PC-3 (cell line): Measurements from ENCODE around the gene ZDHHC5. TPM values are rescaled to one million over a fixed set of nuclear protein-coding genes. Genes with fewer than 3 reads are reported as not detected.
"Not testable (repeated sequence)": the region's sequence is repeated elsewhere in the genome, so short reads cannot be mapped to it uniquely, and the experiment has no call there.

Source experiments
- ATAC-seq: fragments of 200-7000 bp; cut with Tn5 transposase; 2 replicates; pipeline ENCODE4 v1.9.1; 2020; ENCODE audit warnings: mild to moderate bottlenecking, moderate library complexity
- BruUV-seq: library from RNA; stranded (reverse); fragments of 400-500 nt; replicated peaks from 2 replicates; lab custom pipeline; 2021; lab: Mats Ljungman, UMichigan
- CTCF ChIA-PET: fragments of 300-600 bp; sonication (Branson Sonifier 250); formaldehyde crosslinking; loops from one replicate; lab custom pipeline; 2022; ENCODE audit warnings: antibody characterized with exemption; lab: Charles Lee
- POLR2A ChIA-PET: fragments of 300-600 bp; sonication (Branson Sonifier 250); formaldehyde crosslinking; loops from one replicate; lab custom pipeline; 2022; ENCODE audit warnings: antibody characterized with exemption; ENCODE audit not compliant: unreplicated experiment; lab: Charles Lee
- DNase-seq: peaks from one replicate; pipeline ENCODE4 v3.0.0-alpha.2; 2015
- H2AFZ ChIP-seq: fragments of 300-600 bp; sonication (generic); 2 replicates; pipeline ENCODE4 v1.6.0; 2016; ENCODE audit warnings: antibody characterized with exemption, low read length
- H3F3A ChIP-seq: fragments of 300-600 bp; sonication (generic); one replicate; pipeline ENCODE4 v1.6.0; 2017; ENCODE audit warnings: antibody characterized with exemption, low read length, control low read depth, mild to moderate bottlenecking; ENCODE audit not compliant: unreplicated experiment
- H3K27ac ChIP-seq: fragments of 300-600 bp; sonication (generic); 2 replicates; pipeline ENCODE4 v1.5.1; 2016; ENCODE audit warnings: mild to moderate bottlenecking, low read length
- H3K27me3 ChIP-seq: fragments of 300-600 bp; sonication (generic); 2 replicates; pipeline ENCODE4 v1.6.1; 2016; ENCODE audit warnings: low read length, mixed read lengths
- H3K36me3 ChIP-seq: fragments of 300-600 bp; sonication (generic); 2 replicates; pipeline ENCODE4 v1.6.1; 2016; ENCODE audit warnings: low read depth, mixed run types, low read length, mixed read lengths
- H3K4me1 ChIP-seq: fragments of 300-600 bp; sonication (generic); 2 replicates; pipeline ENCODE4 v1.5.1; 2016; ENCODE audit warnings: low read length; ENCODE audit not compliant: insufficient read depth
- H3K4me2 ChIP-seq: fragments of 300-600 bp; sonication (generic); 2 replicates; pipeline ENCODE4 v1.6.0; 2016; ENCODE audit warnings: low read length
- H3K4me3 ChIP-seq: fragments of 300-600 bp; sonication (generic); 2 replicates; pipeline ENCODE4 v1.5.1; 2016; ENCODE audit warnings: mild to moderate bottlenecking, low read length, mixed read lengths
- H3K79me2 ChIP-seq: fragments of 300-600 bp; sonication (generic); 2 replicates; pipeline ENCODE4 v1.6.1; 2017; ENCODE audit warnings: low read length, mixed read lengths
- H3K9ac ChIP-seq: fragments of 300-600 bp; sonication (generic); 2 replicates; pipeline ENCODE4 v1.6.0; 2016; ENCODE audit warnings: mild to moderate bottlenecking, low read length
- H3K9me2 ChIP-seq: fragments of 300-600 bp; sonication (generic); replicated peaks from 2 replicates; pipeline ENCODE4 v1.6.1; 2016; ENCODE audit warnings: mixed run types, low read length, mixed read lengths
- H3K9me3 ChIP-seq: fragments of 300-600 bp; sonication (generic); 2 replicates; pipeline ENCODE4 v1.6.1; 2016; ENCODE audit warnings: low read length, mixed read lengths
- H4K20me1 ChIP-seq: fragments of 300-600 bp; sonication (generic); 2 replicates; pipeline ENCODE4 v1.6.1; 2016; ENCODE audit warnings: low read length, mixed read lengths
- CTCF ChIP-seq: fragments of 300-600 bp; sonication (generic); conservative IDR thresholded peaks from 2 replicates; pipeline ENCODE4 v1.5.1; 2017; ENCODE audit warnings: antibody characterized with exemption, low read depth, mild to moderate bottlenecking, low read length
- EZH2 ChIP-seq: fragments of 300-600 bp; sonication (generic); IDR thresholded peaks from one replicate; pipeline ENCODE4 v1.6.1; 2017; ENCODE audit warnings: antibody characterized with exemption, mild to moderate bottlenecking, low read length; ENCODE audit not compliant: unreplicated experiment
- EZH2phosphoT487 ChIP-seq: fragments of 300-600 bp; sonication (generic); IDR thresholded peaks from 2 replicates; pipeline ENCODE4 v1.6.1; 2018; ENCODE audit warnings: mild to moderate bottlenecking, antibody characterized with exemption, low read length, borderline replicate concordance
- intact Hi-C: fragments of 100-400 bp; cut with micrococcal nuclease; formaldehyde crosslinking; loops from 2 replicates; pipeline ENCODE4 v1.9.0; 2023
- total RNA-seq: library from RNA; depleted of rRNA; stranded (reverse); fragments of >200 nt; gene quantifications from 2 replicates; pipeline ENCODE4 v1.2.3, GENCODE V29; 2014

Gene ZDHHC5
- total RNA-seq, 1 experiment from 2014 or later = 86.7 TPM

- POLR2A ChIA-PET = no interaction called here
Measured at GRCh38 chr11:57650739-57651090, 17.2 kb upstream of the ZDHHC5 start.

GRCh38 chr11:57651408-57651807, 16.5 kb upstream of the ZDHHC5 start:
- peaks cover 17% of the 10 kb centered on the region for H3K4me1 ChIP-seq
- CTCF ChIA-PET = no interaction called here
- no peak for TF ChIP-seq EZH2phosphoT487
- TF ChIP-seq CTCF = no peak
- TF ChIP-seq EZH2 = no peak

More at GRCh38 chr11:57650739-57651090, 17.2 kb upstream of the ZDHHC5 start:
- H3K4me2 ChIP-seq = no peak overlapping the region
- H3F3A ChIP-seq = no peaks in the 10 kb centered on the region
- H3K27ac ChIP-seq = no peak overlapping the region
- H3K27me3 ChIP-seq = peaks cover 29% of the 10 kb centered on the region
- CTCF ChIA-PET = no interaction called here
- no TSS peak for BruUV-seq
- no peak overlapping the region for H3K4me3 ChIP-seq
- intact Hi-C loops = no loop called here
- no peaks in the 10 kb centered on the region for H3K36me3 ChIP-seq
- no peaks in the 10 kb centered on the region for H4K20me1 ChIP-seq
- H3K9me3 ChIP-seq = no peaks in the 10 kb centered on the region
- H3K4me1 ChIP-seq = peaks cover 17% of the 10 kb centered on the region
- ATAC-seq (no peak), DNase-seq (no peak)
- H3K9me2 ChIP-seq = no peaks in the 10 kb centered on the region
- TF ChIP-seq EZH2 (no peak), EZH2phosphoT487 (no peak), CTCF (no peak)
- no peaks in the 10 kb centered on the region for H3K79me2 ChIP-seq
- no peak overlapping the region for H3K9ac ChIP-seq
- no peak overlapping the region for H2AFZ ChIP-seq

GRCh38 chr11:57652230-57652629, 15.7 kb upstream of the ZDHHC5 start:
- H3K9ac ChIP-seq, H3K9me3 ChIP-seq, intact Hi-C loops, POLR2A ChIA-PET, ATAC-seq, H3K9me2 ChIP-seq, H3K36me3 ChIP-seq, H3K4me2 ChIP-seq, H4K20me1 ChIP-seq, BruUV-seq, H3K27ac ChIP-seq, H3K4me3 ChIP-seq, H3K79me2 ChIP-seq, DNase-seq, CTCF ChIA-PET, H2AFZ ChIP-seq, H3F3A ChIP-seq: not testable (repeated sequence)
- Histone ChIP-seq H3K27me3 (peaks cover 21% of the 10 kb centered on the region), H3K4me1 (peaks cover 25% of the 10 kb centered on the region)

More at GRCh38 chr11:57651408-57651807, 16.5 kb upstream of the ZDHHC5 start:
- POLR2A ChIA-PET = no interaction called here
- no peak overlapping the region for H3K9ac ChIP-seq
- no peaks in the 10 kb centered on the region for H4K20me1 ChIP-seq
- no peaks in the 10 kb centered on the region for H3F3A ChIP-seq
- intact Hi-C loops = no loop called here
- H3K36me3 ChIP-seq = no peaks in the 10 kb centered on the region
- no peak for DNase-seq
- ATAC-seq = no peak
- no peak overlapping the region for H3K27ac ChIP-seq
- H3K27me3 ChIP-seq = peaks cover 29% of the 10 kb centered on the region
- no peaks in the 10 kb centered on the region for H3K9me3 ChIP-seq
- no peak overlapping the region for H3K4me3 ChIP-seq
- no peaks in the 10 kb centered on the region for H3K79me2 ChIP-seq
- BruUV-seq = no TSS peak
- H3K4me2 ChIP-seq = no peak overlapping the region
- no peaks in the 10 kb centered on the region for H3K9me2 ChIP-seq
- no peak overlapping the region for H2AFZ ChIP-seq
